Nephron (organoid): ENCODE data around the gene CDK15.

ENCODE experiments used
- H3K27ac Mint-ChIP-seq, 3 experiments: 2 replicates each; pipeline ENCODE4 v1.8.0; 2020; ENCODE audit warnings: mixed read lengths in 3 of 3, mild to moderate bottlenecking in 2 of 3, moderate library complexity in 1 of 3
- H3K27me3 Mint-ChIP-seq: 2 replicates; pipeline ENCODE4 v1.8.0; 2021; ENCODE audit warnings: low read depth, mild to moderate bottlenecking, moderate library complexity, mixed read lengths
- H3K36me3 Mint-ChIP-seq: 2 replicates; pipeline ENCODE4 v1.8.0; 2020; ENCODE audit warnings: low read depth, mixed read lengths
- H3K4me1 Mint-ChIP-seq: 2 replicates; pipeline ENCODE4 v1.8.0; 2020; ENCODE audit warnings: mixed read lengths
- H3K4me3 Mint-ChIP-seq, 3 experiments: 2 replicates each; pipeline ENCODE4 v1.8.0; 2020; ENCODE audit warnings: mild to moderate bottlenecking in 3 of 3, mixed read lengths in 3 of 3, moderate library complexity in 2 of 3
- H3K9me3 Mint-ChIP-seq: 2 replicates; pipeline ENCODE4 v1.8.0; 2020; ENCODE audit warnings: mixed read lengths
- CTCF ChIP-seq, 3 experiments: fragments of 200-600 bp; sonication (generic); IDR thresholded peaks; one replicate each; pipeline ENCODE4 v1.5.0; 2021; ENCODE audit warnings: antibody characterized with exemption in 3 of 3; ENCODE audit not compliant: unreplicated experiment in 3 of 3

Gene CDK15

GRCh38 chr2:201901786-201902185, 95.4 kb downstream of the CDK15 start:
- Mint-ChIP-seq H3K27ac (no peak overlapping the region), H3K27me3 (peaks cover 13% of the 10 kb centered on the region), H3K9me3 (no peaks in the 10 kb centered on the region), H3K4me3 (no peak overlapping the region), H3K36me3 (no peaks in the 10 kb centered on the region), H3K4me1 (peaks cover 5% of the 10 kb centered on the region)
- TF ChIP-seq CTCF (IDR thresholded peaks at IDR 0.05; ENCODE audit: unreplicated experiment in 3 of 3): no peak

- Mint-ChIP-seq H3K27me3 (peaks cover 10% of the 10 kb centered on the region), H3K36me3 (no peaks in the 10 kb centered on the region)
- TF ChIP-seq CTCF (IDR thresholded peaks at IDR 0.05; ENCODE audit: unreplicated experiment in 3 of 3): no peak
Observed at GRCh38 chr2:201904538-201905420, 98.4 kb downstream of the CDK15 start.

GRCh38 chr2:201906777-201907562, 100.6 kb downstream of the CDK15 start:
- Mint-ChIP-seq H3K4me3 (no peak overlapping the region), H3K4me1 (peaks cover 36% of the 10 kb centered on the region), H3K9me3 (no peaks in the 10 kb centered on the region), H3K27ac (peak overlapping the region; percentile 17 to 44 (median 28)), H3K27me3 (peaks cover 10% of the 10 kb centered on the region), H3K36me3 (no peaks in the 10 kb centered on the region)
- no peak for TF ChIP-seq CTCF (IDR thresholded peaks at IDR 0.05; ENCODE audit: unreplicated experiment in 3 of 3)

More at GRCh38 chr2:201904538-201905420, 98.4 kb downstream of the CDK15 start:
- no peak overlapping the region for H3K27ac Mint-ChIP-seq
- H3K4me1 Mint-ChIP-seq: peaks cover 20% of the 10 kb centered on the region
- no peaks in the 10 kb centered on the region for H3K9me3 Mint-ChIP-seq
- H3K4me3 Mint-ChIP-seq: no peak overlapping the region

- Mint-ChIP-seq H3K27ac (peak overlapping the region; percentile 17 to 44 (median 28)), H3K27me3 (peaks cover 13% of the 10 kb centered on the region), H3K9me3 (no peaks in the 10 kb centered on the region), H3K36me3 (no peaks in the 10 kb centered on the region), H3K4me1 (peaks cover 42% of the 10 kb centered on the region), H3K4me3 (no peak overlapping the region)
- no peak for TF ChIP-seq CTCF (IDR thresholded peaks at IDR 0.05; ENCODE audit: unreplicated experiment in 3 of 3)
Observed at GRCh38 chr2:201907563-201907881, 101.2 kb downstream of the CDK15 start.

- Mint-ChIP-seq H3K36me3 (no peaks in the 10 kb centered on the region), H3K27ac (peak overlapping the region; percentile 89 to 95 (median 95)), H3K4me3 (no peak overlapping the region), H3K9me3 (no peaks in the 10 kb centered on the region), H3K4me1 (peaks cover 52% of the 10 kb centered on the region), H3K27me3 (peaks cover 14% of the 10 kb centered on the region)
- no peak for TF ChIP-seq CTCF (IDR thresholded peaks at IDR 0.05; ENCODE audit: unreplicated experiment in 3 of 3)
Observed at GRCh38 chr2:201908901-201909300, 102.6 kb downstream of the CDK15 start.
